ENCODE measurements around the gene PLA1A. TPM values are rescaled to one million over a fixed set of nuclear protein-coding genes. Genes with fewer than 3 reads are reported as not detected.

The PLA1A gene
- total RNA-seq, 1 donor from 2014 or later: 1.7 TPM

DNA sequence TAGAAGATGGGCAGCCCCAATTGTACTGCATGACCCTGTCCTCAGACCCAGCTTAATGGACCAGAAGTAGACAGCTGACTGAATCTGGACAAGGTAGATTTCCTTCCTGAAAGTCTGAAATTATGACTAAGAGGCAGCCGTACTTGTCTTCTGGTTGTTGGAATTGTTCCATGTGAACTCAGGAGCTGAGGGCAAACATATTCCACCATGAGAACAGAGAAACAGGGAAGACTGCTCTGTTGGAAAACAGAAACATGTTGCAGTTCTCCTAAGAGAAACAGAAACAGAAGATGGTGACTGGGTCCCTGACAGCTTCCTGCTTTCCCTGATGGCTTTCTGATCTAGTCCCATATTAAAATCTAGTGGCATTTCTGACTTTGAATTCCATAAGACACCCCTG lies 38.6 kb downstream of the PLA1A start:
- peaks cover 22% of the 10 kb centered on the region for H3K4me1 ChIP-seq
- TF ChIP-seq POLR2A (IDR thresholded peaks at IDR 0.05): no peak
- TF ChIP-seq, protein P1, sequence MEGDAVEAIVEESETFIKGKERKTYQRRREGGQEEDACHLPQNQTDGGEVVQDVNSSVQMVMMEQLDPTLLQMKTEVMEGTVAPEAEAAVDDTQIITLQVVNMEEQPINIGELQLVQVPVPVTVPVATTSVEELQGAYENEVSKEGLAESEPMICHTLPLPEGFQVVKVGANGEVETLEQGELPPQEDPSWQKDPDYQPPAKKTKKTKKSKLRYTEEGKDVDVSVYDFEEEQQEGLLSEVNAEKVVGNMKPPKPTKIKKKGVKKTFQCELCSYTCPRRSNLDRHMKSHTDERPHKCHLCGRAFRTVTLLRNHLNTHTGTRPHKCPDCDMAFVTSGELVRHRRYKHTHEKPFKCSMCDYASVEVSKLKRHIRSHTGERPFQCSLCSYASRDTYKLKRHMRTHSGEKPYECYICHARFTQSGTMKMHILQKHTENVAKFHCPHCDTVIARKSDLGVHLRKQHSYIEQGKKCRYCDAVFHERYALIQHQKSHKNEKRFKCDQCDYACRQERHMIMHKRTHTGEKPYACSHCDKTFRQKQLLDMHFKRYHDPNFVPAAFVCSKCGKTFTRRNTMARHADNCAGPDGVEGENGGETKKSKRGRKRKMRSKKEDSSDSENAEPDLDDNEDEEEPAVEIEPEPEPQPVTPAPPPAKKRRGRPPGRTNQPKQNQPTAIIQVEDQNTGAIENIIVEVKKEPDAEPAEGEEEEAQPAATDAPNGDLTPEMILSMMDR (IDR thresholded peaks at IDR 0.05): no peak
- TF ChIP-seq POLR2AphosphoS5 (IDR thresholded peaks at IDR 0.05; ENCODE audit: insufficient read depth in 1 of 2, low read depth in 1 of 2): peak in 1 of 2 donors; percentile 24
- H3K27me3 ChIP-seq: no peaks in the 10 kb centered on the region
- intact Hi-C loops (cut with DNase I): no loop called here
- no peak overlapping the region for H3K4me3 ChIP-seq
- no peak for DNase-seq (ENCODE audit: extremely low spot score in 2 of 2)
- H3K27ac ChIP-seq: no peak overlapping the region
- H3K36me3 ChIP-seq: no peaks in the 10 kb centered on the region
- H3K9me3 ChIP-seq: no peaks in the 10 kb centered on the region

DNA sequence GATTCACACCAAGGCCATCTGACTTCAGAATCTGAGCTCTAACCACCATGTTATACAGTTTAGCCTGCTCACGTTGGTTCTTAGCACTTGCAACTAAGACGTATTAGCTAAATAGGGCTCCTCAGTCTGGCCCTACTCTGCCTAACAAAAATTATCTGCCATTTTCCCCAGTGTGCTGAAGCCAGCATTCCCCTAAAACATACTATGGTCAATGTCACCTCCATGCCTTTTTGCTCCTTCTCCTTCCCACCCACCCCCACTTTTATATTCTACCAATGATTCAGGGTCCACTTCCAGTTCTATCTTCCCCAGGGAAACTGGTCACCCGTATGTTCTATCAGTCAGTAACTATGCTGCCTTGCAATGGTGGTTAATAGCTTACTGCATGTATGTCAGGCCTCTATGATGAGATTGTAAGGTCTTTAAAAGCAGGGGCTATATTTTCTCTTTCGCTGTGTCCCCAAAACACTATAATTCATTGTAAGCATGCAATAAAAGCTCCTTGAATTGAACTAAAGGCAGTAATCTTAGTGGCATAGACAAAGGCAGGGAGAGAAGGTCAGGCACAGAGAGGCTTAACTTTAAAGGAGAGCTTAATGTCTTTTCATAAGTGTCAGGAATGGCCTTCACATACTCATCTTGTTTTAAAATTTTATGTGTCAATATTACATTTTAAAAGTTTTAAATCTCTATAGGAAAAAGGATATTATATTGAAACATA lies 39.4 kb downstream of the PLA1A start:
- intact Hi-C loops (cut with DNase I): no loop called here
- no peak for DNase-seq (ENCODE audit: extremely low spot score in 2 of 2)
- Histone ChIP-seq H3K4me3 (no peak overlapping the region), H3K36me3 (no peaks in the 10 kb centered on the region), H3K27me3 (no peaks in the 10 kb centered on the region), H3K27ac (peak overlapping the region; percentile 67), H3K4me1 (peaks cover 22% of the 10 kb centered on the region), H3K9me3 (no peaks in the 10 kb centered on the region)
- TF ChIP-seq POLR2AphosphoS5 (IDR thresholded peaks at IDR 0.05; ENCODE audit: insufficient read depth in 1 of 2, low read depth in 1 of 2): no peak
- TF ChIP-seq POLR2A (IDR thresholded peaks at IDR 0.05): no peak
- TF ChIP-seq, protein P1 (IDR thresholded peaks at IDR 0.05): no peak

DNA sequence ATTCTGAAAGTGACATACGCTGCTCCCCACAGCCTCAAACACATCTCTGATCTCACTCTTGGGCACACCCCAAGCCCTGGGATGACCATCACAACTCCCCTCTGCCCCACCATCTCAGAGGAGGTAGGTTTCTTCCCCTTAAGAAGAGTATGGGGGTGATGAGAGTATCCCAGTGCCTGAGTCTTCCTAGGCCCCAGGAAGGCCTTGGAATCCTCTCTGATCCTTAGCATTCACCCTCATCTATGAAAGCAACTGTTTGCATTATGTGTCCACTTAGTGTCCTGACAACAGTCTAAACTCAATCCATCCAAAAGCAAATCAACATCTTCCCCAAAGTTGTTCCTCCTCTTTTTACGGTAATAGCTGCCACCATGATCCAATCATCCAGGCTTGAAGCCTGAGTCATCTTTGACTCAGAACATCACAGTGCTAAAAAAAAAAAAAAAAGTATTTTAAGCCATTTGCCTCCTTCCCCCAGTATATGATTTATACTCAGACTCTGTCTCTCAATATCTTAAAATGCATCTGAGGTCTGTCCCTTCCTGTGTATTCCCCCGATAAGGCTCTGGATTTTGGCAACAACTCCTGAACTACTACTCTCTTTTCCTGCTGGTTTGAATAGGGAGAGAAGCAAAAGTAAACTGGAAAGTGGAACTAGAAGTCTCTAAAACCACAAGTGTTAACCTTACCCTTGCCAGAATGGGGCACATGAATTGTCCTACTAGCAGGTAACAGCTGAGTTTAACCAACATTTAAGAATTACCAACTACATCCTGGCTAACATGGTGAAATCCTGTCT lies 40.2 kb downstream of the PLA1A start:
- intact Hi-C loops (cut with DNase I): no loop called here
- H3K27me3 ChIP-seq: no peaks in the 10 kb centered on the region
- no peak for DNase-seq (ENCODE audit: extremely low spot score in 2 of 2)
- H3K4me3 ChIP-seq: no peak overlapping the region
- H3K4me1 ChIP-seq: peaks cover 22% of the 10 kb centered on the region
- no peaks in the 10 kb centered on the region for H3K36me3 ChIP-seq
- H3K9me3 ChIP-seq: no peaks in the 10 kb centered on the region
- H3K27ac ChIP-seq: peak overlapping the region; percentile 67
- TF ChIP-seq POLR2A (IDR thresholded peaks at IDR 0.05): no peak
- peak in 1 of 2 donors; percentile 86 for TF ChIP-seq POLR2AphosphoS5 (IDR thresholded peaks at IDR 0.05; ENCODE audit: insufficient read depth in 1 of 2, low read depth in 1 of 2)

DNA sequence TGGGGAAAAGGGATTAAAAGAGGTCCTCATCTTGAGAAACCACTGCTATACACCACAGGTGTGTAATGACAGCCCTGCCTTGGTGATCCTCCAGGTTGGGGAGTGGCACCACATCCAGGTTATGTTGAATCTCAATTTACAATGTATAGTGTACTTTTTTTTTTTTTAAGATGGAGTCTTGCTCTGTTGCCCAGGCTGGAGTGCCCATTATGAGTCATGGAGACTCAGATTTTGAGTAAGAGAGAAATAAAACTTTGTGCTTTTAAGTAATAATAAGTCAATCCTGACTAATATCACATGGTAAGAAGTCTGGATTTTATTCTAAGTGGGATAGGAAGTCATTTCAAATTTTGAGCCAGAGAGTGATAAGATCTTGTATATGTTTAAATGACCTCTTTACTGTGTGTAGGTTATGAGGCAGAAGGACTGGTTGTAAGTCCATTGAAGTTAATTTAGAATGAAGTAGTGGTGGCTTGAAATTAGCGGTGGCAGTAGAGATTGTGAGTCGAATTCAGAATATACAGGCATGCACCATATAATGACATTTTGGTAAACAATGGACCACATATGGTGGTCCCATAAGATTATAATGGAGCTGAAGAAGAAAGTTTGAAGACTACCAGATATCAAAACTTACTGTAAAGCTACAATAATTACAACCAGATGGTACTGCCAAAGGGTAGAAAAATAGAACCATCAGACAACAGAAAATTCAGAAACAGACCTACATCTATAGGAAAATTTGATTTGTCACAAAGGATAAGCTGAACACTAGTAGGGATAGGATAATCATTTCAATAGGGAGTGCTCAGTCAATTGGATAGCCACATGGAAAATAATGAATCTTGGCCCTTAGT lies 42.0 kb downstream of the PLA1A start:
- no peak overlapping the region for H3K27ac ChIP-seq
- intact Hi-C loops (cut with DNase I): no loop called here
- H3K4me3 ChIP-seq: no peak overlapping the region
- TF ChIP-seq POLR2AphosphoS5 (IDR thresholded peaks at IDR 0.05; ENCODE audit: insufficient read depth in 1 of 2, low read depth in 1 of 2): no peak
- TF ChIP-seq POLR2A (IDR thresholded peaks at IDR 0.05): no peak
- TF ChIP-seq, protein P1 (IDR thresholded peaks at IDR 0.05): no peak
- no peaks in the 10 kb centered on the region for H3K9me3 ChIP-seq
- H3K4me1 ChIP-seq: peaks cover 22% of the 10 kb centered on the region
- no peak for DNase-seq (ENCODE audit: extremely low spot score in 2 of 2)
- no peaks in the 10 kb centered on the region for H3K36me3 ChIP-seq
- H3K27me3 ChIP-seq: no peaks in the 10 kb centered on the region

DNA sequence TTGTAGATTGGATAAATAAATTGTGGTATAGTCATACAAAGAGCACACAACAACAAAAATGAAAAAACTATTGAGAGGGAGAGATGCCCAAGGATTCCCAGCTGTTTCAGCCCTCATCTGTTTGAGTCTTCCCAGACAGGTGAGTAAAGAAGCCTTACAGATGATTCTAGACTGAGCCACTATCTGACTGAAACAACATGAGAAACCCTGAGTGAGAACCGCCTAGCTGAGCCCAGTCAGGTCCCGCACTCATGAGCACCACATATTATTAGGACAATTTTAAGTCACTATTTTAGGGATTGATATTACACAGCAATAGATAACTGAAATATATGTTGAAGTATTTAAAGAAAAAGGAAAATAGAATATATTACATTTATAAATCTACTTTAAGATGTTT lies 43.7 kb downstream of the PLA1A start:
- TF ChIP-seq POLR2AphosphoS5 (IDR thresholded peaks at IDR 0.05; ENCODE audit: insufficient read depth in 1 of 2, low read depth in 1 of 2) (no peak), POLR2A (IDR thresholded peaks at IDR 0.05) (no peak)
- TF ChIP-seq, protein P1 (IDR thresholded peaks at IDR 0.05): no peak
- DNase-seq (ENCODE audit: extremely low spot score in 2 of 2): no peak
- intact Hi-C loops (cut with DNase I): no loop called here
- H3K9me3 ChIP-seq: no peaks in the 10 kb centered on the region
- no peak overlapping the region for H3K4me3 ChIP-seq
- no peaks in the 10 kb centered on the region for H3K27me3 ChIP-seq
- H3K36me3 ChIP-seq: no peaks in the 10 kb centered on the region
- H3K4me1 ChIP-seq: peaks cover 22% of the 10 kb centered on the region
- H3K27ac ChIP-seq: no peak overlapping the region
